Endothelial cell of umbilical vein (primary cell): ENCODE measurements around the gene TXNL4A. TPM values are rescaled to one million over a fixed set of nuclear protein-coding genes. Genes with fewer than 3 reads are reported as not detected.

Source experiments
- BruUV-seq: library from RNA; stranded (reverse); fragments of 400-500 nt; replicated peaks from 2 replicates; lab custom pipeline; 2021; lab: Mats Ljungman, UMichigan
- CTCF ChIA-PET: fragments of 300-600, 350-600 bp; sonication (Branson Sonifier 250); formaldehyde crosslinking; loops from one replicate; lab custom pipeline; 2021; ENCODE audit warnings: antibody characterized with exemption, inconsistent platforms; lab: Charles Lee
- POLR2A ChIA-PET: fragments of 300-600, 350-600 bp; sonication (Branson Sonifier 250); formaldehyde crosslinking; loops from one replicate; lab custom pipeline; 2021; ENCODE audit warnings: antibody characterized with exemption, inconsistent platforms; lab: Charles Lee
- DNase-seq: peaks from one replicate; pipeline ENCODE4 v3.0.0-alpha.2; 2011; ENCODE audit warnings: low read depth, low spot score
- FAIRE-seq: peaks from 2 replicates; lab custom pipeline; 2011; peaks lifted over from hg19 to GRCh38; lab: Jason Lieb, UNC
- H2AFZ ChIP-seq: 2 replicates; pipeline ENCODE4 v1.6.0; 2012; ENCODE audit warnings: low read depth, low read length, control low read depth, inconsistent platforms
- H3K27ac ChIP-seq: 2 replicates; pipeline ENCODE4 v1.5.1; 2011; ENCODE audit warnings: low read depth, mild to moderate bottlenecking, control low read depth, low read length, moderate library complexity; ENCODE audit not compliant: insufficient read depth
- H3K27me3 ChIP-seq, 2 experiments: 2 replicates each; pipeline versions ENCODE4 v1.6.0 to v1.6.1; 2011; ENCODE audit warnings: low read length in 2 of 2, mixed read lengths in 1 of 2; ENCODE audit not compliant: control insufficient read depth in 2 of 2, insufficient read depth in 2 of 2
- H3K36me3 ChIP-seq, 2 experiments: 2 replicates in 1 of 2; 3 replicates in 1 of 2; pipeline ENCODE4 v1.5.1; 2011; ENCODE audit warnings: low read length in 2 of 2, mild to moderate bottlenecking in 1 of 2, moderate library complexity in 1 of 2; ENCODE audit not compliant: control insufficient read depth in 2 of 2, insufficient read depth in 2 of 2; ENCODE audit errors: extremely low read depth in 1 of 2
- H3K4me1 ChIP-seq: 3 replicates; pipeline ENCODE4 v1.5.1; 2011; ENCODE audit warnings: mild to moderate bottlenecking, low read length; ENCODE audit not compliant: control insufficient read depth, insufficient read depth; ENCODE audit errors: extremely low read depth
- H3K4me2 ChIP-seq: 2 replicates; pipeline ENCODE4 v1.6.1; 2011; ENCODE audit warnings: low read length, control low read depth, mixed read lengths; ENCODE audit not compliant: insufficient read depth
- H3K4me3 ChIP-seq, 3 experiments: fragments of 200-600 bp in 1 of 3; sonication (generic), shearing (Covaris generic) in 1 of 3; replicated peaks in 1 of 3; 2 replicates each; pipeline ENCODE4 v1.5.1; 2011 to 2016; ENCODE audit warnings: control low read depth in 3 of 3, low read length in 3 of 3, mild to moderate bottlenecking in 2 of 3, inconsistent platforms in 1 of 3, low read depth in 1 of 3, moderate library complexity in 1 of 3; ENCODE audit not compliant: insufficient read depth in 1 of 3
- H3K79me2 ChIP-seq: 2 replicates; pipeline ENCODE4 v1.6.0; 2012; ENCODE audit warnings: low read length, inconsistent platforms; ENCODE audit not compliant: control insufficient read depth, insufficient read depth
- H3K9ac ChIP-seq: replicated peaks from 2 replicates; pipeline ENCODE3; 2011; ENCODE audit warnings: low read length, control low read depth; ENCODE audit not compliant: insufficient read depth; ENCODE audit errors: extremely low read depth
- H3K9me1 ChIP-seq: replicated peaks from 3 replicates; pipeline ENCODE4 v1.6.0; 2011; ENCODE audit warnings: mild to moderate bottlenecking, low read length; ENCODE audit not compliant: control insufficient read depth, insufficient read depth; ENCODE audit errors: extremely low read depth
- H3K9me3 ChIP-seq: replicated peaks from 2 replicates; pipeline ENCODE4 v1.5.1; 2012; ENCODE audit warnings: low read length, inconsistent platforms; ENCODE audit not compliant: control insufficient read depth, insufficient read depth
- H4K20me1 ChIP-seq: replicated peaks from 2 replicates; pipeline ENCODE3; 2011; ENCODE audit warnings: mild to moderate bottlenecking, low read length; ENCODE audit not compliant: control insufficient read depth, insufficient read depth; ENCODE audit errors: extremely low read depth
- CTCF ChIP-seq, 2 donors: IDR thresholded peaks; 1 replicate in 1 of 2; 2 replicates in 1 of 2; pipeline ENCODE4 v1.5.1; 2011; ENCODE audit warnings: low read length in 2 of 2, mild to moderate bottlenecking in 2 of 2, moderate library complexity in 2 of 2, control low read depth in 1 of 2, inconsistent platforms in 1 of 2, low read depth in 1 of 2; ENCODE audit not compliant: insufficient read depth in 1 of 2; ENCODE audit errors: extremely low read depth in 1 of 2
- EZH2 ChIP-seq: IDR thresholded peaks from 2 replicates; pipeline ENCODE4 v1.6.1; 2012; ENCODE audit warnings: borderline replicate concordance, low read depth, mild to moderate bottlenecking, moderate library complexity, low read length, inconsistent platforms; ENCODE audit not compliant: severe bottlenecking
- FOS ChIP-seq: IDR thresholded peaks from 2 replicates; pipeline ENCODE4 v1.6.1; 2011; ENCODE audit warnings: mild to moderate bottlenecking, low read length, moderate library complexity, borderline replicate concordance; ENCODE audit not compliant: insufficient read depth
- GATA2 ChIP-seq: IDR thresholded peaks from 2 replicates; pipeline ENCODE4 v1.7.0; 2011; ENCODE audit warnings: low read depth, mild to moderate bottlenecking, moderate library complexity, mixed read lengths, low read length; ENCODE audit not compliant: insufficient read length, insufficient read depth
- JUN ChIP-seq: IDR thresholded peaks from 2 replicates; pipeline ENCODE4 v1.6.1; 2011; ENCODE audit warnings: borderline replicate concordance, low read depth; ENCODE audit not compliant: insufficient read length, insufficient read depth
- MAX ChIP-seq: IDR thresholded peaks from 2 replicates; pipeline ENCODE4 v1.6.1; 2011; ENCODE audit not compliant: insufficient read depth, insufficient read length
- MYC ChIP-seq: IDR thresholded peaks from one replicate; pipeline ENCODE4 v1.6.1; 2011; ENCODE audit warnings: mild to moderate bottlenecking, low read depth, low read length
- POLR2A ChIP-seq: IDR thresholded peaks from 2 replicates; pipeline ENCODE4 v1.6.1; 2012; ENCODE audit warnings: low read depth, mild to moderate bottlenecking, control low read depth, low read length
- POLR2AphosphoS5 ChIP-seq: IDR thresholded peaks from 2 replicates; pipeline ENCODE4 v1.6.1; 2012; ENCODE audit warnings: low read depth, mild to moderate bottlenecking, control low read depth, low read length, moderate library complexity; ENCODE audit not compliant: insufficient read depth
- dilution Hi-C: fragments of 300-500 bp; cut with MboI; formaldehyde crosslinking; loops from one replicate; pipeline ENCODE4 v1.15.0; 2019; ENCODE audit warnings: low sequenced_read_pairs; ENCODE audit not compliant: extremely low pct_ligation_motif_present
- intact Hi-C: fragments of 100-400 bp; cut with micrococcal nuclease; formaldehyde crosslinking; loops from one replicate; pipeline ENCODE4 v1.10.0; 2022
- polyA plus RNA-seq, 4 experiments: library from polyadenylated mRNA; depleted of rRNA in 3 of 4; stranded (reverse) in 3 of 4; unstranded in 1 of 4; fragments of >200 nt; gene quantifications; 2 replicates each; pipeline versions ENCODE4 v1.2.1 to v1.2.3, GENCODE V29; 2011 to 2012; ENCODE audit warnings: missing spikeins in 1 of 4
- total RNA-seq: library from RNA; stranded (reverse); gene quantifications from 2 replicates; pipeline ENCODE4 v1.2.3, GENCODE V29; 2021

TXNL4A gene
- total and polyA plus RNA-seq, 2 donors (not counting 3 experiments of a cell fraction or from before 2014, with no cell fraction given), result 148 to 172 TPM

GRCh38 chr18:80006724-80007123 lies 18.4 kb upstream of the TXNL4A start:
- no peak overlapping the region for H3K9ac ChIP-seq
- CTCF ChIA-PET, result no interaction called here
- H3K9me1 ChIP-seq, result no peaks in the 10 kb centered on the region
- no peak overlapping the region for H2AFZ ChIP-seq
- H3K4me2 ChIP-seq, result no peak overlapping the region
- no peak for DNase-seq
- no peak overlapping the region for H3K27ac ChIP-seq
- intact Hi-C loops, result no loop called here
- H3K4me3 ChIP-seq, result no peak overlapping the region
- H3K27me3 ChIP-seq, result no peaks in the 10 kb centered on the region
- H3K79me2 ChIP-seq, result no peaks in the 10 kb centered on the region
- dilution Hi-C loops, result no loop called here
- no peak for FAIRE-seq
- TF ChIP-seq MYC (no peak), POLR2AphosphoS5 (no peak)
- H4K20me1 ChIP-seq, result no peaks in the 10 kb centered on the region
- no peaks in the 10 kb centered on the region for H3K9me3 ChIP-seq
- POLR2A ChIA-PET, result no interaction called here
- no TSS peak for BruUV-seq
- H3K4me1 ChIP-seq, result no peaks in the 10 kb centered on the region
- H3K36me3 ChIP-seq, result no peaks in the 10 kb centered on the region

- DNase-seq (no peak), FAIRE-seq (no peak)
- no TSS peak for BruUV-seq
- Histone ChIP-seq H3K9me3 (no peaks in the 10 kb centered on the region), H3K4me1 (no peaks in the 10 kb centered on the region), H3K36me3 (no peaks in the 10 kb centered on the region), H2AFZ (no peak overlapping the region), H3K27ac (no peak overlapping the region), H4K20me1 (no peaks in the 10 kb centered on the region), H3K4me2 (no peak overlapping the region), H3K9me1 (no peaks in the 10 kb centered on the region), H3K27me3 (no peaks in the 10 kb centered on the region), H3K4me3 (no peak overlapping the region), H3K79me2 (no peaks in the 10 kb centered on the region), H3K9ac (no peak overlapping the region)
- POLR2A ChIA-PET, result no interaction called here
- TF ChIP-seq POLR2A (no peak), GATA2 (no peak), MAX (no peak), CTCF (IDR thresholded peaks at IDR 0.05; ENCODE audit: extremely low read depth in 1 of 2, insufficient read depth in 1 of 2, low read depth in 1 of 2, low read length in 2 of 2) (no peak), MYC (no peak), JUN (no peak), EZH2 (no peak), FOS (no peak), POLR2AphosphoS5 (no peak)
- intact Hi-C loops (no loop called here), dilution Hi-C loops (no loop called here)
- CTCF ChIA-PET, result no interaction called here
Measured at GRCh38 chr18:80004600-80005342, 16.4 kb upstream of the TXNL4A start.
